ENCODE results near the gene PTPN1. TPM values are rescaled to one million over a fixed set of nuclear protein-coding genes. Genes with fewer than 3 reads are reported as not detected.
A peak's percentile ranks its signal among the peaks of the same experiment; 100 is the strongest.

The PTPN1 gene
- total RNA-seq, 1 donor from 2014 or later = 43.8 TPM

DNA sequence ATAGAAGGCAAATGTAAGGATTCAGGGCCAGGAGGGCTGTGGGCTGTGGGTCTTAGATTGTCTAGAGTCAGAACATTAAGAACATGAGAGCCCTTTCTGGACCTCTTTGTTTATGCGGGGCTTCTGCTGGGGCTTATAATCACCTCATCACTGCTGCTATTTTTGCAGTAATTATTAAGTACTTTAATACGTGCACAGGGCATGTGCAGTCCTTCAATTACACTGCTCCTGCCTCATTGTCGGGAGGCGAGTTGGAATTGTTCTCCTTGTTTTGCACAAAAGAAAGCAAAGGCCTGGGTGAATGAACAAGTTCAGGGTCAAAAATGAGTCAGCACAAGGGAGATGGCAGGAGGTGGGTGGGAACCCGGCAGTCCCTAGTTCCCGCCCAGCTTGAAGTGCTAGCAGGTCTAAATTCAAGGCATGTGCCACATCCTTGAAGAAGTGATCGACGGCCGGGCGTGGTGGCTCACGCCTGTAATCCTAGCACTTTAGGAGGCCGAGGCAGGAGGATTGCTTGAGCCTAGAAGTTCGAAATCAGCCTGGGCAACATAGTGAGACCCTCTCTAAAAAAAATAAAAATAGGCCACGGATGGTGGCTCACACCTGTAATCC is 34.4 kb upstream of the PTPN1 start:
- Mint-ChIP-seq H3K27ac (ENCODE audit: unreplicated experiment) (peak overlapping the region; percentile 36), H3K36me3 (ENCODE audit: low read depth) (no peaks in the 10 kb centered on the region), H3K27me3 (ENCODE audit: low read depth) (no peaks in the 10 kb centered on the region), H3K4me1 (peaks cover 10% of the 10 kb centered on the region), H3K9me3 (no peaks in the 10 kb centered on the region), H3K4me3 (no peak overlapping the region)
- DNase-seq (ENCODE audit: low read depth, low spot score) = no peak
- TF ChIP-seq CTCF (conservative IDR thresholded peaks at IDR 0.05) = no peak

GRCh38 chr20:50477239-50477872 is 32.8 kb upstream of the PTPN1 start:
- no peak for DNase-seq (ENCODE audit: low read depth, low spot score)
- Mint-ChIP-seq H3K4me1 (peaks cover 10% of the 10 kb centered on the region), H3K27me3 (ENCODE audit: low read depth) (peaks cover 2% of the 10 kb centered on the region), H3K4me3 (no peak overlapping the region), H3K9me3 (no peaks in the 10 kb centered on the region), H3K27ac (ENCODE audit: unreplicated experiment) (no peak overlapping the region), H3K36me3 (ENCODE audit: low read depth) (no peaks in the 10 kb centered on the region)
- no peak for TF ChIP-seq CTCF (conservative IDR thresholded peaks at IDR 0.05)

GRCh38 chr20:50478162-50478990 is 31.8 kb upstream of the PTPN1 start:
- no peaks in the 10 kb centered on the region for H3K9me3 Mint-ChIP-seq
- H3K27ac Mint-ChIP-seq (ENCODE audit: unreplicated experiment) = no peak overlapping the region
- no peak overlapping the region for H3K4me3 Mint-ChIP-seq
- H3K36me3 Mint-ChIP-seq (ENCODE audit: low read depth) = no peaks in the 10 kb centered on the region
- peak; percentile 65 for TF ChIP-seq CTCF (conservative IDR thresholded peaks at IDR 0.05)
- peaks cover 7% of the 10 kb centered on the region for H3K27me3 Mint-ChIP-seq (ENCODE audit: low read depth)
- peak; percentile 46 for DNase-seq (ENCODE audit: low read depth, low spot score)
- peaks cover 10% of the 10 kb centered on the region for H3K4me1 Mint-ChIP-seq

DNA sequence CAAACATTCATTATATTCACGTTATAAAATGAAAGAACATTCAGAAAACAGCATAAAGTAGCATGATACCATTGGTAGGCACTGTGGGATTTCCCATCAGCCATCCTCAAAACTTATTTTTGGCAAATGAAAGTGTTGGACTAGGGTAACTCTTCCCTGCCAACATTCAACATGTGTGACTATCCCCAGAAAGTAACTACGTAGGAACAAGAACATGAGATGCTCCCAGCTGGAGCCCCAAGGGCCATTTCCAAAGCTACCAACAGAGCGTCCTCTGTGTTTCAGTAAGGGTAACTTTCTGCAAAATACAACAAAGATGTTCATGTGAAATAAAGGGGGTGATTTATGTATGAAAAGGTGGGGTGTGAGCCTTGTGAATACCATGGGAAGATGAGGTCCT is 28.4 kb upstream of the PTPN1 start:
- TF ChIP-seq CTCF (conservative IDR thresholded peaks at IDR 0.05) = no peak
- no peak overlapping the region for H3K27ac Mint-ChIP-seq (ENCODE audit: unreplicated experiment)
- DNase-seq (ENCODE audit: low read depth, low spot score) = no peak
- peaks cover 5% of the 10 kb centered on the region for H3K4me1 Mint-ChIP-seq
- no peaks in the 10 kb centered on the region for H3K9me3 Mint-ChIP-seq
- no peaks in the 10 kb centered on the region for H3K36me3 Mint-ChIP-seq (ENCODE audit: low read depth)
- H3K27me3 Mint-ChIP-seq (ENCODE audit: low read depth) = peaks cover 7% of the 10 kb centered on the region
- H3K4me3 Mint-ChIP-seq = no peak overlapping the region

GRCh38 chr20:50482396-50482981 is 27.7 kb upstream of the PTPN1 start:
- Mint-ChIP-seq H3K27ac (ENCODE audit: unreplicated experiment) (no peak overlapping the region), H3K27me3 (ENCODE audit: low read depth) (peaks cover 7% of the 10 kb centered on the region), H3K4me3 (no peak overlapping the region), H3K9me3 (no peaks in the 10 kb centered on the region), H3K4me1 (peaks cover 5% of the 10 kb centered on the region), H3K36me3 (ENCODE audit: low read depth) (no peaks in the 10 kb centered on the region)
- no peak for DNase-seq (ENCODE audit: low read depth, low spot score)
- TF ChIP-seq CTCF (conservative IDR thresholded peaks at IDR 0.05) = no peak

Measured in neural crest cell (in vitro differentiated cells).